OCI-LY7 (cell line): Measurements from ENCODE around the gene PCBP3. TPM values are rescaled to one million over a fixed set of nuclear protein-coding genes. Genes with fewer than 3 reads are reported as not detected.

Source experiments
- BruUV-seq: library from RNA; stranded (reverse); fragments of 400-500 nt; replicated peaks from 2 replicates; lab custom pipeline; 2021; lab: Mats Ljungman, UMichigan
- CTCF ChIA-PET: fragments of 300-600 bp; sonication (Branson Sonifier 250); formaldehyde crosslinking; loops from one replicate; lab custom pipeline; 2022; ENCODE audit warnings: antibody characterized with exemption; ENCODE audit not compliant: unreplicated experiment; lab: Charles Lee
- POLR2A ChIA-PET: fragments of 300-600 bp; sonication (Branson Sonifier 250); formaldehyde crosslinking; loops from one replicate; lab custom pipeline; 2022; ENCODE audit warnings: antibody characterized with exemption; lab: Charles Lee
- DNase-seq: peaks from one replicate; pipeline ENCODE4 v3.0.0-alpha.2; 2015; ENCODE audit warnings: low spot score
- H2AFZ ChIP-seq: fragments of 200-600 bp; sonication (generic), shearing (Covaris generic); 2 replicates; pipeline ENCODE4 v1.6.1; 2014; ENCODE audit warnings: mild to moderate bottlenecking, antibody characterized with exemption, low read length, moderate library complexity
- H3K27ac ChIP-seq: fragments of 200-600 bp; sonication (generic); 2 replicates; pipeline ENCODE4 v1.5.1; 2014; ENCODE audit warnings: mixed run types, low read depth, mild to moderate bottlenecking, moderate library complexity, low read length, inconsistent platforms; ENCODE audit not compliant: poor library complexity, severe bottlenecking
- H3K36me3 ChIP-seq: fragments of 200-600 bp; sonication (generic); 2 replicates; pipeline ENCODE4 v1.6.1; 2014; ENCODE audit warnings: mild to moderate bottlenecking, antibody characterized with exemption, low read length, moderate library complexity, mixed read lengths; ENCODE audit not compliant: insufficient read depth
- H3K4me1 ChIP-seq: fragments of 200-600 bp; sonication (generic); 2 replicates; pipeline ENCODE4 v1.5.1; 2014; ENCODE audit warnings: mild to moderate bottlenecking, low read length; ENCODE audit not compliant: insufficient read depth, poor library complexity, severe bottlenecking
- H3K4me2 ChIP-seq: fragments of 200-600 bp; sonication (generic); 2 replicates; pipeline ENCODE4 v1.6.1; 2014; ENCODE audit warnings: mild to moderate bottlenecking, low read length
- H3K4me3 ChIP-seq: fragments of 200-600 bp; sonication (generic); 2 replicates; pipeline ENCODE4 v1.5.1; 2014; ENCODE audit warnings: mild to moderate bottlenecking, low read depth, low read length; ENCODE audit not compliant: poor library complexity, severe bottlenecking
- H3K79me2 ChIP-seq: fragments of 200-600 bp; sonication (generic); 2 replicates; pipeline ENCODE4 v1.6.1; 2016; ENCODE audit warnings: low read depth, mild to moderate bottlenecking, low read length, moderate library complexity, mixed read lengths; ENCODE audit not compliant: insufficient read depth
- H3K9me2 ChIP-seq: fragments of 200-600 bp; sonication (generic); 2 replicates; pipeline ENCODE4 v1.6.1; 2016; ENCODE audit warnings: mild to moderate bottlenecking, low read length, mixed read lengths; ENCODE audit not compliant: insufficient read depth
- H3K9me3 ChIP-seq: fragments of 200-600 bp; sonication (generic); 2 replicates; pipeline ENCODE4 v1.6.1; 2014; ENCODE audit warnings: mild to moderate bottlenecking, mixed run types, low read length, mixed read lengths
- H4K20me1 ChIP-seq: fragments of 200-600 bp; sonication (generic); 2 replicates; pipeline ENCODE4 v1.6.1; 2014; ENCODE audit warnings: mild to moderate bottlenecking, antibody characterized with exemption, low read length, moderate library complexity, mixed read lengths; ENCODE audit not compliant: insufficient read depth
- CTCF ChIP-seq: fragments of 200-600 bp; sonication (generic); conservative IDR thresholded peaks from 2 replicates; pipeline ENCODE4 v1.5.1; 2014; ENCODE audit warnings: mild to moderate bottlenecking, antibody characterized with exemption, low read length, moderate library complexity, mixed read lengths
- EZH2phosphoT487 ChIP-seq: fragments of 200-600 bp; sonication (generic); IDR thresholded peaks from 2 replicates; pipeline ENCODE4 v1.6.1; 2018; ENCODE audit warnings: low read depth, borderline replicate concordance, mild to moderate bottlenecking, mixed run types, antibody characterized with exemption, low read length, moderate library complexity, mixed read lengths
- intact Hi-C: fragments of 100-400 bp; cut with micrococcal nuclease; formaldehyde crosslinking; loops from one replicate; pipeline ENCODE4 v1.10.0; 2022; ENCODE audit not compliant: unreplicated experiment
- total RNA-seq, 2 experiments: library from RNA; depleted of rRNA in 1 of 2; stranded (reverse); fragments of >200 nt in 1 of 2; shearing (Covaris generic) in 1 of 2; gene quantifications; 2 replicates each; pipeline ENCODE4 v1.2.3, GENCODE V29; 2014 to 2022

PCBP3 gene
- total RNA-seq, 2 experiments from 2014 or later = 0.61 TPM; not detected in 1

- no peak overlapping the region for H3K4me3 ChIP-seq
- no peak for DNase-seq
- H3K9me2 ChIP-seq = no peaks in the 10 kb centered on the region
- no peaks in the 10 kb centered on the region for H3K79me2 ChIP-seq
- intact Hi-C loops = no loop called here
- POLR2A ChIA-PET = no interaction called here
- no peak for TF ChIP-seq CTCF
- no peak for TF ChIP-seq EZH2phosphoT487
- peaks cover 13% of the 10 kb centered on the region; the same call in 1 of the 2 replicates for H3K9me3 ChIP-seq
- H3K27ac ChIP-seq = no peak overlapping the region
- no peaks in the 10 kb centered on the region for H3K36me3 ChIP-seq
- no peak overlapping the region for H3K4me2 ChIP-seq
- CTCF ChIA-PET = no interaction called here
- no peaks in the 10 kb centered on the region for H4K20me1 ChIP-seq
- BruUV-seq = no TSS peak
- no peaks in the 10 kb centered on the region for H3K4me1 ChIP-seq
- H2AFZ ChIP-seq = no peak overlapping the region
These were observed 283.5 kb downstream of the PCBP3 start for GRCh38 chr21:45927032-45927431.

- no peak overlapping the region for H3K4me3 ChIP-seq
- POLR2A ChIA-PET = no interaction called here
- TF ChIP-seq EZH2phosphoT487 = no peak
- TF ChIP-seq CTCF = no peak
- BruUV-seq = no TSS peak
- no peak for DNase-seq
- CTCF ChIA-PET = no interaction called here
- H3K79me2 ChIP-seq = no peaks in the 10 kb centered on the region
- intact Hi-C loops = no loop called here
- H3K9me2 ChIP-seq = no peaks in the 10 kb centered on the region
- no peaks in the 10 kb centered on the region for H3K4me1 ChIP-seq
- H3K4me2 ChIP-seq = no peak overlapping the region
- peaks cover 6% of the 10 kb centered on the region; the same call in 1 of the 2 replicates for H3K9me3 ChIP-seq
- no peak overlapping the region for H3K27ac ChIP-seq
- no peaks in the 10 kb centered on the region for H3K36me3 ChIP-seq
- no peaks in the 10 kb centered on the region for H4K20me1 ChIP-seq
- no peak overlapping the region for H2AFZ ChIP-seq
These were observed 284.6 kb downstream of the PCBP3 start for GRCh38 chr21:45927851-45928850.

- Histone ChIP-seq H3K4me3 (no peak overlapping the region), H3K4me2 (no peak overlapping the region), H2AFZ (no peak overlapping the region), H3K36me3 (no peaks in the 10 kb centered on the region), H3K79me2 (no peaks in the 10 kb centered on the region), H3K9me2 (no peaks in the 10 kb centered on the region), H4K20me1 (no peaks in the 10 kb centered on the region), H3K27ac (no peak overlapping the region), H3K9me3 (no peaks in the 10 kb centered on the region), H3K4me1 (no peaks in the 10 kb centered on the region)
- no peak for DNase-seq
- CTCF ChIA-PET = no interaction called here
- POLR2A ChIA-PET = no interaction called here
- no TSS peak for BruUV-seq
- TF ChIP-seq CTCF (no peak), EZH2phosphoT487 (no peak)
- intact Hi-C loops = no loop called here
These were observed 285.9 kb downstream of the PCBP3 start for GRCh38 chr21:45929449-45929848.
